Measurements from ENCODE around the gene SINHCAF. TPM values are rescaled to one million over a fixed set of nuclear protein-coding genes. Genes with fewer than 3 reads are reported as not detected.
"Not testable (repeated sequence)": the region's sequence is repeated elsewhere in the genome, so short reads cannot be mapped to it uniquely, and the experiment has no call there.

The SINHCAF gene
- total RNA-seq, 1 experiment from 2014 or later, result 32.7 TPM

DNA sequence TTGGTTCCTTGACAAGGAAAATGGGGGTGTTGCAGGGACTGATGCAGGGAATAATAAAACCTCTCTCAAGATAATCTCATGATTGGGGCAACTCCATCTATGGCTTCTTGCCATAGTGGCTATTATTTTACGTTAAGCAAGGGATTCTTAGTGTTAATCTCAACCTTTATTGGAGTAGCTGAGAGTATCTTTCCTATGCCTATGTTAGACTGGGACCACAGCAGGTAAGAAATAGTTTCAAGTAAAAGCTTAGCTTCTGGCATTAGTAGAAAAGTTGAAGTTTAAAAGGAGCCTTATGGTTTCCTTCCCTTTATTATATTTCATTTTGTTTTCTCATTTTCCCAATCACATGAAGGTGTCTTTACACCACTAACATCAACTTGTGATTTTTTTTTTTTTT is 16.7 kb downstream of the SINHCAF start:
- DNase-seq (ENCODE audit: low read depth), result no peak

GRCh38 chr12:31308116-31308515 is 17.8 kb downstream of the SINHCAF start:
- DNase-seq (ENCODE audit: low read depth), result no peak

DNA sequence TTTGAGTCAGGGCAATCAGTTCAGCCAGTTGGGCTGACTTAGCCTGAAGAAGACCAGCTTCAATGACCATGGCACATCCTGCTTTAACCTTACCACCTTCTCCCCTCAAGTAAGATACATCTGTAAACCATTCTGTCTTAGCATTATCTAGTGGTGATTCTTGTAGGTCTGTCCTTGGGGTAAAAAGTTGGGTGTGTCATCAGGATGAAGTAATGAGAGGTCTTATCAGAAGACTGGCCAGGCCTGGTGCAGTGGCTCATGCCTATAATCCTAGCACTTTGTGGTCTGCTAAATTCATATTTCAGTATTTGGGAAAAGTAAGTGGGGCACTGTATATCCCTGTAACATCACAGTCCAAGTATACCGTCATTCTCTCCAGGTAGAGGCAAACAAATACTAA is 19.1 kb downstream of the SINHCAF start:
- DNase-seq (ENCODE audit: low read depth), result no peak

- no peak for DNase-seq (ENCODE audit: low read depth)
Observed at GRCh38 chr12:31303466-31303865, 22.5 kb downstream of the SINHCAF start.

GRCh38 chr12:31301311-31301710 is 24.6 kb downstream of the SINHCAF start:
- no peak for DNase-seq (ENCODE audit: low read depth)

DNA sequence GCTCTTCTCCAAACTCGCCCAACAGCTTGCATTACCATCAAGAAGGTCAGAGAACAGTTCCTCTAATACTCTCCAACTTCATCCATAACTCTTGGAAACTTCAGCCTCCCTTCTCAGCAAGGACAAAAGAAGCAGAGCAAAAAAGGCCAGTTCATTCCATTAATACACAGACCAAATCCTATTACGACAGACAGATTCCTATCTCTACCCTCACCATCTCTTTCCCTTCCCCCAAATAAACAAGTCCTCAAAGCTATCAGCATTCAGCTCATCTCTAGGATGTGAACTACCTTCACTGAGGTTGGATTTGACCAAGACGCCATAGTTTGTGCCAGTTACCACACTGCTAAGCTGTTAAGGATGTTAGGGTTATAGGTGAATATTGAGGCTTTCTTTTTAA is 25.2 kb downstream of the SINHCAF start:
- DNase-seq (ENCODE audit: low read depth), result no peak

GRCh38 chr12:31300341-31300740 is 25.6 kb downstream of the SINHCAF start:
- no peak for DNase-seq (ENCODE audit: low read depth)

DNA sequence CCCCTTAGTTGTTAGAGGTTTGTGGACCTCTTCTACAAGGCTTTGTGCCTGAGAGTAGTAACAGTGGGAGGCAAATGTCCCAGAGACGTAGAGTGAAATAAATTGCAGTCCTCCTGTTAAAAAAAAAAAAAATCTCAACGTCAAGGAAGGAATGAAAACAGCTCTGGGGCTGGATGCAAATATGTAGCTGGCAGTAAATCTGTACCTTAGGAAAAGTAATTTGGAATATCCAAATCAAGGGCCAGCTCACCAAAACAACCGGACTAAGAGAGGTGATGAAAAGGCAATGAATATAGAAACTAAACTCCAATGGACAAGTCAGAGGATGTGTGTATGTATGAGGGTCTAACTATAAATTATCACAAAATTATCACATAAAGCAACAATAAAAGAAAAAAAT is 27.0 kb downstream of the SINHCAF start:
- DNase-seq (ENCODE audit: low read depth), result no peak

- DNase-seq (ENCODE audit: low read depth), result no peak
Observed at GRCh38 chr12:31298515-31298910, 27.4 kb downstream of the SINHCAF start.

DNA sequence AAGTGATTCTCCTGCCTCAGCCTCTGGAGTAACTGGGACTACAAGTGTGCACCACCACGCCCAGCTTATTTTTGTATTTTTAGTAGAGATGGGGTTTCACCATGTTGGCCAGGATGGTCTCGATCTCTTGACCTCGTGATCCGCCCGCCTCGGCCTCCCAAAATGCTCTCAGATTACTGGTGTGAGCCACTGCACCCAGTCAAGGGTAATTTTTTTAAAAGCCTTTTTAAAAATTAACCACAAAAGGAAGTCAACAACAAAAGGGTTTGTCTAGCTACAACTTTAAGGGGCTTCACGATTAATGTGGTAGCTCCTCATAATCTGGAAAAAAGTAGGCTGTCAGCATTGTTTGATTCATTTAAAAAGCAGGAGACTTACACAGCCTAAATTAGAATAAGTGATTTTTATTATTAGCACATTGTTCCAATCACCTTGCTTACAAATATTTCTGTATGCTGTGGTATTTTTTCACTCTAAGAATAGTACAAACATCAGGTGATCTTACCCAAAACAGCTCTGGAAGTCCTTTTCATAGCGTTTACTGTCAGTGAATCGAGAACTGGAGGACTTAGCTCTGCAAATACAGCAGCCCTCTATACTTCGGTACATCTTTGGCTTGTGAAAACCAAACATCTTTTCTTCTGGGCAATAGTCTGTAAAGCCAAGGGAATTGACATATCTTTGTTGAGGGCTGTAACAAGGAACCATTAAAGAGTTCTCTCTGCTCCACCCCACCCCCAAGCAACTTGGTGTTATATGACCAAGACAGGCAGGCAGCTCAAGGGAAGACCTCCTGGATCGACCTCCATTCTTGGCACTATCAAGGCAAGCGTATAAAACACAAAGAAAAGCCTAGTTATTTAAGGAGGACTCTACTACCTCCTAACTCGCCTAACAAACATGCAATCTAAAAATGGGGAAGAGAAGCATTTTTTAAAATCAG is 28.1 kb downstream of the SINHCAF start:
- DNase-seq (ENCODE audit: low read depth), result no peak

DNA sequence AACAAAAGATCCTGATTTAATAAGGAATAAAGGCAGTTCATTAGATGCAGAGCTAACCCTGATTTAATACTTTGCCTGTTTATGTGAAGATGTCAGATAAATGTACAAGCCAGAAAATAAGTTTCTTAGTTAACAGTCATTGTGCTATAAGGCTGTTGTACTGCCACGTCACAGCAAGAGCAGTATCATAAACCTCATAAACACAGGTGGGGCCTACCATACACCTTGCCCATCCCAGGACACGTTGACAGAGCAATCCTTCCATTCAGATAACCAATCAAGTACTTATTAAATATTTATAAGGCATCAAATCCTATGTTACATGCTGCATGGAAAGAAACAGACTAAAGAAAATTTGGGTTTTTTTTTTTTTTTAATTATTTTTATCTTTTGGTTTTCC is 36.5 kb downstream of the SINHCAF start:
- DNase-seq (ENCODE audit: low read depth), result no peak

GRCh38 chr12:31288381-31288780 is 37.6 kb downstream of the SINHCAF start:
- DNase-seq (ENCODE audit: low read depth), result no peak

GRCh38 chr12:31280183-31280582 is 45.8 kb downstream of the SINHCAF start:
- no peak for DNase-seq (ENCODE audit: low read depth)

DNA sequence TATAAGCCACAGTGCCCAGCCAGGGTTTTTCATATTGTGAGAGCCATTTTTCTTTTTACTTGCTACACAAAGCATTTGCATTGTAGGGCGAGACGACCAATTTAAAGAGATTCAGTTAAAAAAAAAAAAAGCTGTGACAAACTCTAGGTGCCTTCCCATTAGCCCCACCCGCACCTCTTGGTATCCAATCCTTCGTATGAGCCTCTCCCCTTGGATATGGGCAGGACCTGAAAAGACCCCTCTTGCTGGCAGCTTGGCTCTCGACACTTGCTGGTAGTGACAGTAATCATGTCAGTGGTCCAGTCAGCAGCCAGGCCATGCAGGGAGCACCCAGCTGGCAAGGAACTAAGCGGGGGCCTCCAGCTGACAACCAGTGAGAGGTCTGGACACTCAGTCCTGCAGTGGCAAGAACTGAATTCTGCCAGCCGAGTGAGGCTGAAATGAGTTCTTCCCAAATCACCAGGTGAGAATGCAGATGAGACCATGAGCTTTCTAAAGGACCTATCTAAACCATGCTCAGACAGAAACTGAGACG is 46.5 kb downstream of the SINHCAF start:
- no peak for DNase-seq (ENCODE audit: low read depth)

DNA sequence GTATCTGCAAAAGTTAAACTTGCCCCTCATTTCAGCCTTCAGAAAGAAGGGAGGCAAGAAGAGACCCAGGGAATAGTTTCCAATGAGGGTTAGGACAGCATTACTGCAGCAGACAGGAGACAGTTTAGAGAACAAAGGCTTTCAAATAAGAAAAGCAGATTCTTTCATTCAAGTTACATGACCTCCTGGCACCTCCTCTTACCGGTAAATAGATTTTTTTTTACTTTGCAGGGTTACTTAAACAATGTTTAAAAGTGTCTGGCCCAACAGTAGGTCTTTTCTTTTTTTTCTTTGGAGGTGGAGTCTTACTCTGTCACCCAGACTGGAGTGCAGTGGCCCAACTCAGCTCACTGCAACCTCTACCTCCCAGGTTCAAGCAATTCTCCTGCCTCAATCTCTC is 47.1 kb downstream of the SINHCAF start:
- DNase-seq (ENCODE audit: low read depth), result no peak

DNA sequence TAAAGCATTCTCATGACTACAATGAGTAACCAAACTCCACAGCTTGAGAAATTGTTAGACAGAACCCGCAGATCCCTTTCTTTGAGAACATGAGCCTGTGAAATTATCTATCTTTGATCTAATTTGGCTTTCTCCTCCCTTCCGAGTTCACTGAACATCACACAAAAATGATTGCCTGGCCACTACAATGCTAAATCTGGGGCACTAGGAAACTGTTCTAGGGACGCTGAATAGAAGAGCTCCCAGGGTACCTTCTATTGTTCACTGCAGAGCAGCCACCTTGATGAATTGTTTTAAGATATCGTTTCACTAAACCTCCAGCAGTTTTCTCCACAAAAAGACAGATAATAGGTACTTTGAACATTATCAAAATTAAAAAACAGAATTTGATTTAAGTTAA is 47.5 kb downstream of the SINHCAF start:
- no peak for DNase-seq (ENCODE audit: low read depth)

DNA sequence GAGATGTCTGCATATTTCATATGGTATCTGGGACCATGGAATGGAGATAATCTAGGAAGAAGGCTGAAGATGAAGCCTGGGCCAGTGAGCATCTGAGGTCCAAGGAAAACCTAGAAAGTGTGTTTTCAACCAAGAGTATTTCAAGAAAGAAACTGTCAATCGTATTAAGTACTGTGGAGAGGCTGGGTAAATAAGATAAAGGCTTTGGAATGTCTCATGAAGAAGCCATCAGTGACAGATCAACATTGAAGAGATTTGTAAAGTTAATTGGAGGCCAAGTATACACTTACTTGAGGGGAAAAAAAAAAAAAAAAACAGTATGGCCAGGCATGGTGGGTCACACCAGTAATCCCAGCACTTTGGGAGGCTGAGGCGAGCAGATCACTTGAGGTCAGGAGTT is 48.9 kb downstream of the SINHCAF start:
- DNase-seq (ENCODE audit: low read depth), result no peak

GRCh38 chr12:31275491-31275890 is 50.5 kb downstream of the SINHCAF start:
- DNase-seq (ENCODE audit: low read depth), result no peak

- no peak for DNase-seq (ENCODE audit: low read depth)
Observed at GRCh38 chr12:31274520-31275300, 51.2 kb downstream of the SINHCAF start.

- DNase-seq (ENCODE audit: low read depth), result not testable (repeated sequence)
Observed at GRCh38 chr12:31273794-31274193, 52.2 kb downstream of the SINHCAF start.

DNA sequence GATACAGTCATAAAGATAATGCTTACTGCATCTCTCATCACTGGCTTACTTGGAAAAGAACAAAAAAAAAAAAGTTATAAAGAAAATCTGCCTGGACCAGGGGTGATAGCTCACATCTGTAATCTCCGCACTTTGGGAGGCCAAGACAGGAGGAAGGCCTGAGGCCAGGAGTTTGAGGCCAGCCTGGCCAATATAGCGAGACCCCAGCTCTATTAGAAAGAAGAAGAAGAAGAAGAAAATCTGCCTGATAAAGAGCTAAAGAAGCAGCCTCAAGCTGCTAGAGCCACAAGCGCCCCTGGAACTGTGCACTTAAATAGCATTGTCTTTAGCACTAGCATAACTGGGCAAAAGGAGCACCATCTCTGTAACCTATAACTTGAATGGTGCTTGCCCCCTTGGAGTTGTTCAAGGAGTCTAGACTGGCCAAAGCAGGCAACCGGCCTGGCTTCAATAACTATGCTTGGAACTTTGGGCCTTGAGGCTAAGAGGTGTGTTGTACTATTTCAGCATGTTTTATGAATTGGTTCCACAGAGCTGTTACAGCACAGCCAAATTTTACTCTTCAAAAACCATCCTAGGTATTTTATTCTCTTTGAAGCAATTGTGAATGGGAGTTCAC is 53.2 kb downstream of the SINHCAF start:
- no peak for DNase-seq (ENCODE audit: low read depth)

GRCh38 chr12:31267966-31268365 is 58.0 kb downstream of the SINHCAF start:
- DNase-seq (ENCODE audit: low read depth), result no peak

All from RPMI7951 (cell line).